Activated T-helper 1 cell treated with anti-CD3 and anti-CD28 coated beads, Interleukin-12 subunit alpha, Interleukin-12 subunit beta, Interleukin-2, Interleukin-4 antibody, amounts not matched to agents 30 ng/mL and 10 ng/mL and 1 ng/mL, durations not matched to agents 14 hours and 24 hours and 36 hours (primary cell): ENCODE results near the gene FGF9. TPM values are rescaled to one million over a fixed set of nuclear protein-coding genes. Genes with fewer than 3 reads are reported as not detected.

Source experiments
- DNase-seq: peaks from one replicate; pipeline ENCODE4 v3.0.0; 2021; ENCODE audit warnings: low spot score
- H3K27ac Mint-ChIP-seq: one replicate; pipeline ENCODE4 v1.8.0; 2021; ENCODE audit warnings: mild to moderate bottlenecking, mixed read lengths
- H3K27me3 Mint-ChIP-seq: one replicate; pipeline ENCODE4 v1.8.0; 2022; ENCODE audit warnings: mild to moderate bottlenecking, moderate library complexity, mixed read lengths; ENCODE audit not compliant: insufficient read depth
- H3K36me3 Mint-ChIP-seq: one replicate; pipeline ENCODE4 v1.8.0; 2021; ENCODE audit warnings: low read depth, mixed read lengths
- H3K4me1 Mint-ChIP-seq: one replicate; pipeline ENCODE4 v1.8.0; 2021; ENCODE audit warnings: low read depth, mixed read lengths
- H3K4me3 Mint-ChIP-seq: one replicate; pipeline ENCODE4 v1.8.0; 2021; ENCODE audit warnings: mild to moderate bottlenecking, moderate library complexity, mixed read lengths
- H3K9me3 Mint-ChIP-seq: one replicate; pipeline ENCODE4 v1.8.0; 2021; ENCODE audit warnings: mixed read lengths
- intact Hi-C: fragments of 100-400 bp; cut with micrococcal nuclease; formaldehyde crosslinking; loops from one replicate; pipeline ENCODE4 v1.15.1; 2024
- total RNA-seq: library from RNA; stranded (reverse); gene quantifications from 2 replicates; pipeline ENCODE4 v1.2.3, GENCODE V29; 2022

The FGF9 gene
- total RNA-seq, 1 donor from 2014 or later, result 0.23 TPM

GRCh38 chr13:21668732-21669275 lies 2.1 kb upstream of the FGF9 start:
- peaks cover 2% of the 10 kb centered on the region for H3K36me3 Mint-ChIP-seq
- peak overlapping the region; percentile 84 for H3K4me3 Mint-ChIP-seq
- H3K9me3 Mint-ChIP-seq, result no peaks in the 10 kb centered on the region
- intact Hi-C loops, result no loop called here
- peak overlapping the region; percentile 51 for H3K27ac Mint-ChIP-seq
- no peak for DNase-seq
- H3K27me3 Mint-ChIP-seq, result peaks cover 59% of the 10 kb centered on the region
- H3K4me1 Mint-ChIP-seq, result peaks cover 36% of the 10 kb centered on the region

- Mint-ChIP-seq H3K27me3 (peaks cover 57% of the 10 kb centered on the region), H3K4me1 (peaks cover 36% of the 10 kb centered on the region), H3K36me3 (peaks cover 2% of the 10 kb centered on the region), H3K27ac (no peak overlapping the region), H3K4me3 (peak overlapping the region; percentile 82), H3K9me3 (no peaks in the 10 kb centered on the region)
- intact Hi-C loops, result loop anchor here (2.0 to 10.0 kb wide), 8 partner anchors 17 to 1705 kb away; partner anchors contain the start of gene GJA3
- DNase-seq, result peak; percentile 38
Measured at GRCh38 chr13:21670006-21670882, 629 bp upstream of the FGF9 start.

- Mint-ChIP-seq H3K27me3 (peaks cover 69% of the 10 kb centered on the region), H3K27ac (peak overlapping the region; percentile 59), H3K36me3 (peaks cover 2% of the 10 kb centered on the region), H3K4me1 (peaks cover 44% of the 10 kb centered on the region), H3K9me3 (no peaks in the 10 kb centered on the region), H3K4me3 (peak overlapping the region; percentile 82)
- intact Hi-C loops, result loop anchor here (1.0 to 10.0 kb wide), 10 partner anchors 15 to 1703 kb away; partner anchors contain the start of genes GJA3 and MICU2
- no peak for DNase-seq
Measured at GRCh38 chr13:21671620-21672286, 880 bp downstream of the FGF9 start.

- Mint-ChIP-seq H3K36me3 (peaks cover 2% of the 10 kb centered on the region), H3K4me3 (peak overlapping the region; percentile 69), H3K27me3 (peaks cover 70% of the 10 kb centered on the region), H3K27ac (no peak overlapping the region), H3K9me3 (no peaks in the 10 kb centered on the region), H3K4me1 (peaks cover 44% of the 10 kb centered on the region)
- intact Hi-C loops, result loop anchor here (5.0 to 10.0 kb wide), 5 partner anchors 375 to 1510 kb away; partner anchors contain the start of gene GJA3
- no peak for DNase-seq
Measured at GRCh38 chr13:21672287-21672680, 1.4 kb downstream of the FGF9 start.

GRCh38 chr13:21672796-21673538 lies 2.1 kb downstream of the FGF9 start:
- peaks cover 70% of the 10 kb centered on the region for H3K27me3 Mint-ChIP-seq
- H3K27ac Mint-ChIP-seq, result no peak overlapping the region
- H3K36me3 Mint-ChIP-seq, result peaks cover 2% of the 10 kb centered on the region
- intact Hi-C loops, result loop anchor here (5.0 to 10.0 kb wide), 5 partner anchors 376 to 1511 kb away; partner anchors contain the start of gene GJA3
- H3K4me3 Mint-ChIP-seq, result peak overlapping the region; percentile 69
- no peaks in the 10 kb centered on the region for H3K9me3 Mint-ChIP-seq
- no peak for DNase-seq
- H3K4me1 Mint-ChIP-seq, result peaks cover 44% of the 10 kb centered on the region

- intact Hi-C loops, result loop anchor here (5.0 to 10.0 kb wide), 5 partner anchors 376 to 1511 kb away; partner anchors contain the start of gene GJA3
- H3K27me3 Mint-ChIP-seq, result peaks cover 69% of the 10 kb centered on the region
- H3K4me3 Mint-ChIP-seq, result peak overlapping the region; percentile 69
- H3K36me3 Mint-ChIP-seq, result peaks cover 2% of the 10 kb centered on the region
- H3K4me1 Mint-ChIP-seq, result peaks cover 42% of the 10 kb centered on the region
- no peaks in the 10 kb centered on the region for H3K9me3 Mint-ChIP-seq
- no peak overlapping the region for H3K27ac Mint-ChIP-seq
- DNase-seq, result no peak
Measured at GRCh38 chr13:21673539-21673788, 2.6 kb downstream of the FGF9 start.

- Mint-ChIP-seq H3K4me3 (peak overlapping the region; percentile 78), H3K9me3 (no peaks in the 10 kb centered on the region), H3K27ac (no peak overlapping the region), H3K36me3 (peaks cover 2% of the 10 kb centered on the region), H3K4me1 (peaks cover 38% of the 10 kb centered on the region), H3K27me3 (peaks cover 69% of the 10 kb centered on the region)
- intact Hi-C loops, result loop anchor here (5.0 to 10.0 kb wide), 5 partner anchors 377 to 1512 kb away; partner anchors contain the start of gene GJA3
- DNase-seq, result no peak
Measured at GRCh38 chr13:21673789-21674489, 3.1 kb downstream of the FGF9 start.

GRCh38 chr13:21674490-21675009 lies 3.7 kb downstream of the FGF9 start:
- peaks cover 65% of the 10 kb centered on the region for H3K27me3 Mint-ChIP-seq
- no peaks in the 10 kb centered on the region for H3K9me3 Mint-ChIP-seq
- intact Hi-C loops, result loop anchor here (5.0 to 10.0 kb wide), 5 partner anchors 377 to 1512 kb away; partner anchors contain the start of gene GJA3
- peaks cover 31% of the 10 kb centered on the region for H3K4me1 Mint-ChIP-seq
- DNase-seq, result no peak
- peak overlapping the region; percentile 55 for H3K27ac Mint-ChIP-seq
- no peaks in the 10 kb centered on the region for H3K36me3 Mint-ChIP-seq
- H3K4me3 Mint-ChIP-seq, result peak overlapping the region; percentile 78

GRCh38 chr13:21675095-21675991 lies 4.5 kb downstream of the FGF9 start:
- intact Hi-C loops, result loop anchor here (10.0 kb wide), 1 partner anchor 439 kb away; no protein-coding TSS in a partner anchor
- Mint-ChIP-seq H3K27me3 (peaks cover 63% of the 10 kb centered on the region), H3K36me3 (no peaks in the 10 kb centered on the region), H3K4me1 (peaks cover 28% of the 10 kb centered on the region), H3K9me3 (no peaks in the 10 kb centered on the region), H3K27ac (no peak overlapping the region), H3K4me3 (peak overlapping the region; percentile 39)
- DNase-seq, result no peak

- Mint-ChIP-seq H3K9me3 (no peaks in the 10 kb centered on the region), H3K27me3 (peaks cover 56% of the 10 kb centered on the region), H3K4me1 (peaks cover 17% of the 10 kb centered on the region), H3K36me3 (no peaks in the 10 kb centered on the region), H3K4me3 (no peak overlapping the region), H3K27ac (no peak overlapping the region)
- intact Hi-C loops, result loop anchor here (10.0 kb wide), 1 partner anchor 438 kb away; no protein-coding TSS in a partner anchor
- no peak for DNase-seq
Measured at GRCh38 chr13:21676611-21677021, 5.7 kb downstream of the FGF9 start.

GRCh38 chr13:21677075-21677623 lies 6.3 kb downstream of the FGF9 start:
- H3K4me1 Mint-ChIP-seq, result peaks cover 11% of the 10 kb centered on the region
- no peak overlapping the region for H3K27ac Mint-ChIP-seq
- no peak overlapping the region for H3K4me3 Mint-ChIP-seq
- H3K9me3 Mint-ChIP-seq, result no peaks in the 10 kb centered on the region
- H3K36me3 Mint-ChIP-seq, result no peaks in the 10 kb centered on the region
- H3K27me3 Mint-ChIP-seq, result peaks cover 56% of the 10 kb centered on the region
- DNase-seq, result no peak
- intact Hi-C loops, result loop anchor here (10.0 kb wide), 1 partner anchor 438 kb away; no protein-coding TSS in a partner anchor
